HG02623 (cell line): Measurements from ENCODE around the gene PSMD3.

ENCODE experiments used
- ATAC-seq: cut with Tn5 transposase; IDR thresholded peaks from one replicate; pipeline ENCODE4 v1.9.1; 2021; ENCODE audit warnings: moderate library complexity; ENCODE audit not compliant: unreplicated experiment

Gene PSMD3

GRCh38 chr17:40020146-40020545, 39.5 kb downstream of the PSMD3 start:
- no peak for ATAC-seq

- ATAC-seq: no peak
Measured at GRCh38 chr17:40021451-40021971, 40.9 kb downstream of the PSMD3 start.

GRCh38 chr17:40022497-40022896, 41.9 kb downstream of the PSMD3 start:
- ATAC-seq: no peak

GRCh38 chr17:40022961-40023541, 42.4 kb downstream of the PSMD3 start:
- no peak for ATAC-seq

- no peak for ATAC-seq
Measured at GRCh38 chr17:40023590-40024292, 43.1 kb downstream of the PSMD3 start.

- ATAC-seq: no peak
Measured at GRCh38 chr17:40024901-40025300, 44.3 kb downstream of the PSMD3 start.

- ATAC-seq: no peak
Measured at GRCh38 chr17:40025559-40025958, 45.0 kb downstream of the PSMD3 start.

- ATAC-seq: no peak
Measured at GRCh38 chr17:40025991-40026815, 45.6 kb downstream of the PSMD3 start.

- no peak for ATAC-seq
Measured at GRCh38 chr17:40026816-40027613, 46.4 kb downstream of the PSMD3 start.

GRCh38 chr17:40027614-40028012, 47.0 kb downstream of the PSMD3 start:
- no peak for ATAC-seq

- no peak for ATAC-seq
Measured at GRCh38 chr17:40028595-40028994, 48.0 kb downstream of the PSMD3 start.

- ATAC-seq: no peak
Measured at GRCh38 chr17:40031706-40032105, 51.1 kb downstream of the PSMD3 start.

- no peak for ATAC-seq
Measured at GRCh38 chr17:40032322-40033320, 52.0 kb downstream of the PSMD3 start.

GRCh38 chr17:40033339-40033738, 52.7 kb downstream of the PSMD3 start:
- no peak for ATAC-seq

GRCh38 chr17:40034426-40035161, 54.0 kb downstream of the PSMD3 start:
- no peak for ATAC-seq

GRCh38 chr17:40035162-40035559, 54.6 kb downstream of the PSMD3 start:
- ATAC-seq: no peak

- ATAC-seq: no peak
Measured at GRCh38 chr17:40038882-40039513, 58.4 kb downstream of the PSMD3 start.

GRCh38 chr17:40041196-40041595, 60.6 kb downstream of the PSMD3 start:
- ATAC-seq: no peak
